ENCODE data around the gene DPP7.

The DPP7 gene

GRCh38 chr9:137114613-137115393 is at the start of gene DPP7:
TSS of gene DPP7 (minus strand) at chr9:137114733. CDS start at chr9:137114713, 20 bp downstream.
- POLR2A ChIA-PET = interaction anchor here (0.7 to 1.3 kb wide), 3 partner anchors 15 to 126 kb away, joined by 3 to 6 read pairs (median 3); partner anchors contain the start of gene TUBB4B
- CTCF ChIA-PET = interaction anchor here (0.6 to 10.2 kb wide), 5 partner anchors 15 to 122 kb away, joined by 3 to 69 read pairs (median 3); partner anchors contain the start of genes CYSRT1 and RNF224
- TF ChIP-seq KLF8 (tag by site-specific recombination; IDR thresholded peaks at IDR 0.05) (peak; percentile 40; the same call in 1 of the 2 replicates), IKZF3 (tag by site-specific recombination; IDR thresholded peaks at IDR 0.05) (no peak)
- peaks cover 0 to 4% of the 10 kb centered on the region in 2 experiments; a peak in 1 of 3 replicates for H3K36me3 ChIP-seq (ENCODE audit: control insufficient read depth in 2 of 2, insufficient read depth in 1 of 2, low read length in 2 of 2)
- no peaks in the 10 kb centered on the region for H3K9me3 ChIP-seq (ENCODE audit: control insufficient read depth, insufficient read depth, low read depth, low read length)
- H3K27ac ChIP-seq (ENCODE audit: extremely low read depth, low read depth, low read length) = no peak within 1 kb of the TSS
- no peaks in the 10 kb centered on the region for H3K4me1 ChIP-seq (ENCODE audit: control insufficient read depth, insufficient read depth, low read length)
- H3K4me3 ChIP-seq (ENCODE audit: low read depth, low read length) = peak within 1 kb of the TSS; percentile 4

GRCh38 chr9:137163805-137164204 is 49.3 kb upstream of the DPP7 start:
- Histone ChIP-seq H3K36me3 (ENCODE audit: control insufficient read depth in 2 of 2, insufficient read depth in 1 of 2, low read length in 2 of 2) (no peaks in the 10 kb centered on the region), H3K4me3 (ENCODE audit: low read depth, low read length) (no peak overlapping the region), H3K9me3 (ENCODE audit: control insufficient read depth, insufficient read depth, low read depth, low read length) (no peaks in the 10 kb centered on the region), H3K27ac (ENCODE audit: extremely low read depth, low read depth, low read length) (no peak overlapping the region), H3K4me1 (ENCODE audit: control insufficient read depth, insufficient read depth, low read length) (no peaks in the 10 kb centered on the region)
- POLR2A ChIA-PET = interaction anchor here (2.5 kb wide), 1 partner anchor 34 kb away, joined by 7 read pairs; no protein-coding TSS in a partner anchor
- CTCF ChIA-PET = interaction anchor here (0.6 kb wide), 1 partner anchor 42 kb away, joined by 4 read pairs; no protein-coding TSS in a partner anchor
- TF ChIP-seq ZNF214 (tag by site-specific recombination; IDR thresholded peaks at IDR 0.05; ENCODE audit: borderline replicate concordance) (no peak), GLIS2 (tag by site-specific recombination; IDR thresholded peaks at IDR 0.05) (no peak), ZNF843 (tag by site-specific recombination; IDR thresholded peaks at IDR 0.05) (no peak), HIC1 (tag by site-specific recombination; IDR thresholded peaks at IDR 0.05) (no peak), ZNF558 (tag by site-specific recombination; IDR thresholded peaks at IDR 0.05) (no peak), ZNF658 (tag by site-specific recombination; IDR thresholded peaks at IDR 0.05) (no peak), ELK4 (IDR thresholded peaks at IDR 0.05; ENCODE audit: borderline replicate concordance, low read depth, low read length) (no peak), ZNF521 (tag by site-specific recombination; IDR thresholded peaks at IDR 0.05) (no peak), KLF9 (tag by site-specific recombination; IDR thresholded peaks at IDR 0.05; ENCODE audit: low read depth) (no peak), ZNF670 (tag by site-specific recombination; IDR thresholded peaks at IDR 0.05; ENCODE audit: low read depth) (no peak), ZNF335 (tag by site-specific recombination; conservative IDR thresholded peaks at IDR 0.05) (no peak), SP3 (tag by site-specific recombination; IDR thresholded peaks at IDR 0.05) (no peak), ATF2 (tag by site-specific recombination; IDR thresholded peaks at IDR 0.05; ENCODE audit: low read depth) (no peak), ZNF610 (tag by site-specific recombination; IDR thresholded peaks at IDR 0.05; ENCODE audit: borderline replicate concordance) (no peak), ZNF221 (tag by site-specific recombination; IDR thresholded peaks at IDR 0.05; ENCODE audit: borderline replicate concordance) (no peak), ZNF488 (tag by site-specific recombination; IDR thresholded peaks at IDR 0.05) (no peak), ZNF10 (tag by site-specific recombination; IDR thresholded peaks at IDR 0.05) (no peak), OSR2 (tag by site-specific recombination; IDR thresholded peaks at IDR 0.05) (no peak), ZNF510 (tag by site-specific recombination; IDR thresholded peaks at IDR 0.05; ENCODE audit: insufficient replicate concordance) (no peak), ZNF645 (tag by site-specific recombination; IDR thresholded peaks at IDR 0.05) (no peak)
